H9 (cell line): ENCODE data around the gene UTF1. TPM values are rescaled to one million over a fixed set of nuclear protein-coding genes. Genes with fewer than 3 reads are reported as not detected.

ENCODE experiments used
- DNase-seq: peaks from one replicate; pipeline ENCODE4 v3.0.0-alpha.2; 2017
- H2AFZ ChIP-seq: one replicate; pipeline ENCODE4 v1.6.1; 2013; ENCODE audit warnings: mild to moderate bottlenecking, low read length, control low read depth, moderate library complexity
- H2AK5ac ChIP-seq: 2 replicates; pipeline ENCODE4 v1.6.1; 2013; ENCODE audit warnings: low read length, control low read depth, mixed read lengths; ENCODE audit not compliant: insufficient read length
- H2BK120ac ChIP-seq: one replicate; pipeline ENCODE4 v1.6.1; 2013; ENCODE audit warnings: low read depth, mild to moderate bottlenecking, low read length, control low read depth, inconsistent platforms; ENCODE audit not compliant: poor library complexity, severe bottlenecking
- H2BK12ac ChIP-seq: 2 replicates; pipeline ENCODE4 v1.6.1; 2013; ENCODE audit warnings: low read length, control low read depth, mixed read lengths, low read depth; ENCODE audit not compliant: insufficient read length
- H2BK15ac ChIP-seq: 2 replicates; pipeline ENCODE4 v1.6.1; 2013; ENCODE audit warnings: low read depth, low read length, control low read depth
- H2BK20ac ChIP-seq: one replicate; pipeline ENCODE4 v1.6.1; 2013; ENCODE audit warnings: low read depth, mild to moderate bottlenecking, low read length, control low read depth, inconsistent platforms; ENCODE audit not compliant: poor library complexity, severe bottlenecking
- H2BK5ac ChIP-seq: 2 replicates; pipeline ENCODE4 v1.6.1; 2013; ENCODE audit warnings: low read length, control low read depth, mixed read lengths; ENCODE audit not compliant: insufficient read length
- H3K14ac ChIP-seq: 2 replicates; pipeline ENCODE4 v1.6.1; 2013; ENCODE audit warnings: low read length, control low read depth; ENCODE audit not compliant: insufficient read depth
- H3K18ac ChIP-seq: 2 replicates; pipeline ENCODE4 v1.6.1; 2013; ENCODE audit warnings: low read depth, mild to moderate bottlenecking, mixed read lengths, low read length, control low read depth; ENCODE audit not compliant: insufficient read length
- H3K23ac ChIP-seq: 2 replicates; pipeline ENCODE4 v1.6.1; 2013; ENCODE audit warnings: low read length, control low read depth, mixed read lengths, low read depth; ENCODE audit not compliant: insufficient read length
- H3K23me2 ChIP-seq: 2 replicates; pipeline ENCODE4 v1.6.1; 2013; ENCODE audit warnings: low read depth, mild to moderate bottlenecking, mixed read lengths, low read length, control low read depth; ENCODE audit not compliant: insufficient read length, poor library complexity, severe bottlenecking
- H3K27ac ChIP-seq: 2 replicates; pipeline ENCODE4 v1.5.1; 2013; ENCODE audit warnings: low read length, control low read depth, mixed read lengths, low read depth; ENCODE audit not compliant: insufficient read length
- H3K27me3 ChIP-seq: 2 replicates; pipeline ENCODE4 v1.6.1; 2013; ENCODE audit warnings: low read length, control low read depth, inconsistent platforms; ENCODE audit not compliant: insufficient read depth
- H3K4ac ChIP-seq: 2 replicates; pipeline ENCODE4 v1.6.1; 2013; ENCODE audit warnings: low read depth, mild to moderate bottlenecking, control low read depth, inconsistent platforms, low read length, moderate library complexity
- H3K4me1 ChIP-seq: 2 replicates; pipeline ENCODE4 v1.6.1; 2013; ENCODE audit warnings: low read length, control low read depth, inconsistent platforms; ENCODE audit not compliant: insufficient read depth
- H3K4me2 ChIP-seq: 2 replicates; pipeline ENCODE4 v1.6.1; 2013; ENCODE audit warnings: low read length, control low read depth, mixed read lengths; ENCODE audit not compliant: insufficient read length, insufficient read depth
- H3K56ac ChIP-seq: 2 replicates; pipeline ENCODE4 v1.6.1; 2013; ENCODE audit warnings: low read depth, mild to moderate bottlenecking, mixed read lengths, low read length, control low read depth; ENCODE audit not compliant: insufficient read length
- H3K79me1 ChIP-seq: 2 replicates; pipeline ENCODE4 v1.6.1; 2013; ENCODE audit warnings: low read depth, mild to moderate bottlenecking, moderate library complexity, low read length, control low read depth, inconsistent platforms; ENCODE audit not compliant: insufficient read depth, poor library complexity, severe bottlenecking
- H3K79me2 ChIP-seq: 2 replicates; pipeline ENCODE4 v1.6.1; 2013; ENCODE audit warnings: low read length, control low read depth, inconsistent platforms; ENCODE audit not compliant: insufficient read depth
- H3K9ac ChIP-seq: 2 replicates; pipeline ENCODE4 v1.6.1; 2013; ENCODE audit warnings: low read length, control low read depth, mixed read lengths; ENCODE audit not compliant: insufficient read length; ENCODE audit errors: extremely low read depth
- H3K9me3 ChIP-seq: one replicate; pipeline ENCODE4 v1.6.1; 2013; ENCODE audit warnings: low read depth, low read length, inconsistent platforms; ENCODE audit not compliant: control insufficient read depth
- H3T11ph ChIP-seq: one replicate; pipeline ENCODE4 v1.6.1; 2013; ENCODE audit warnings: mild to moderate bottlenecking, low read length, control low read depth, inconsistent platforms
- H4K20me1 ChIP-seq: one replicate; pipeline ENCODE4 v1.6.1; 2013; ENCODE audit not compliant: control insufficient read depth, insufficient read length, insufficient read depth
- H4K5ac ChIP-seq: 2 replicates; pipeline ENCODE4 v1.6.1; 2013; ENCODE audit warnings: low read depth, mild to moderate bottlenecking, mixed read lengths, low read length, control low read depth; ENCODE audit not compliant: insufficient read length
- H4K8ac ChIP-seq: replicated peaks from 2 replicates; pipeline ENCODE4 v1.6.1; 2013; ENCODE audit warnings: low read length, control low read depth, mixed read lengths, low read depth; ENCODE audit not compliant: insufficient read length
- H4K91ac ChIP-seq: 2 replicates; pipeline ENCODE4 v1.6.1; 2013; ENCODE audit warnings: low read depth, mild to moderate bottlenecking, moderate library complexity, mixed read lengths, low read length, control low read depth; ENCODE audit not compliant: insufficient read length
- H3K27ac Mint-ChIP-seq, 3 experiments: 2 replicates in 2 of 3; 3 replicates in 1 of 3; pipeline ENCODE4 v1.8.0; 2020 to 2021; ENCODE audit warnings: mixed read lengths in 3 of 3, mild to moderate bottlenecking in 1 of 3, moderate library complexity in 1 of 3
- H3K27me3 Mint-ChIP-seq: 2 replicates; pipeline ENCODE4 v1.8.0; 2021; ENCODE audit warnings: low read depth, mild to moderate bottlenecking, moderate library complexity, mixed read lengths
- H3K36me3 Mint-ChIP-seq, 3 experiments: 2 replicates in 2 of 3; 3 replicates in 1 of 3; pipeline ENCODE4 v1.8.0; 2020 to 2021; ENCODE audit warnings: low read depth in 3 of 3, mixed read lengths in 3 of 3; ENCODE audit not compliant: insufficient read depth in 1 of 3
- H3K4me1 Mint-ChIP-seq, 2 experiments: 2 replicates each; pipeline ENCODE4 v1.8.0; 2020; ENCODE audit warnings: mixed read lengths in 2 of 2
- H3K4me3 Mint-ChIP-seq, 2 experiments: 2 replicates in 1 of 2; 3 replicates in 1 of 2; pipeline ENCODE4 v1.8.0; 2020 to 2021; ENCODE audit warnings: mild to moderate bottlenecking in 2 of 2, mixed read lengths in 2 of 2, moderate library complexity in 1 of 2
- H3K9me3 Mint-ChIP-seq, 2 experiments: 2 replicates in 1 of 2; 3 replicates in 1 of 2; pipeline ENCODE4 v1.8.0; 2020; ENCODE audit warnings: mild to moderate bottlenecking in 2 of 2, mixed read lengths in 2 of 2, moderate library complexity in 1 of 2
- WGBS: extraction: QIAGEN DNeasy Blood & Tissue Kit; methylation state at CpG from one replicate; pipeline ENCODE4 v1.1.7; 2013; ENCODE audit warnings: missing lambda C conversion rate, low lambda C conversion rate, mixed read lengths; ENCODE audit not compliant: insufficient read length; ENCODE audit errors: extremely low coverage; 5-methylcytosine and 5-hydroxymethylcytosine counted together
- total RNA-seq: library from RNA; stranded (reverse); gene quantifications from 2 replicates; pipeline ENCODE4 v1.2.1, GENCODE V29; 2021
- TF ChIP-seq, protein P1 (sequence below): fragments of 200-600 bp; sonication (generic); conservative IDR thresholded peaks from 3 replicates; pipeline ENCODE4 v1.8.0; 2021; ENCODE audit warnings: antibody characterized with exemption, mild to moderate bottlenecking

The UTF1 gene
- total RNA-seq, 1 experiment from 2014 or later = 31.5 TPM

GRCh38 chr10:133242611-133243356 is 12.8 kb downstream of the UTF1 start:
- peaks cover 0 to 20% (median 0%) of the 10 kb centered on the region in 3 experiments; a peak in 3 of 7 replicates for H3K36me3 Mint-ChIP-seq
- no peak overlapping the region for H2AFZ ChIP-seq
- H3K4ac ChIP-seq = no peak overlapping the region
- H2BK120ac ChIP-seq = no peak overlapping the region
- WGBS = no CpG with 5 or more reads among the region's 27 CpGs
- no peak overlapping the region for H2AK5ac ChIP-seq
- H4K8ac ChIP-seq = no peak overlapping the region
- H3K23ac ChIP-seq = no peak overlapping the region
- H3K14ac ChIP-seq = no peak overlapping the region
- H3K18ac ChIP-seq = no peak overlapping the region
- no peaks in the 10 kb centered on the region for H3K79me2 ChIP-seq
- H3K27me3 ChIP-seq = peaks cover 2% of the 10 kb centered on the region; the same call in 1 of the 2 replicates
- peak overlapping the region in 2 of 3 experiments; percentile 14 to 27; a peak in 3 of 7 replicates for H3K27ac Mint-ChIP-seq
- H3K27me3 Mint-ChIP-seq = peaks cover 18% of the 10 kb centered on the region
- H2BK20ac ChIP-seq = no peak overlapping the region
- H3K4me2 ChIP-seq = no peak overlapping the region
- H3K4me1 ChIP-seq = no peaks in the 10 kb centered on the region
- no peaks in the 10 kb centered on the region for H3K9me3 ChIP-seq
- peaks cover 5% of the 10 kb centered on the region for H3K23me2 ChIP-seq
- peaks cover 30 to 45% of the 10 kb centered on the region in 2 experiments for H3K4me1 Mint-ChIP-seq
- no peak overlapping the region for H2BK15ac ChIP-seq
- no peak overlapping the region for H3K56ac ChIP-seq
- H3K9ac ChIP-seq = no peak overlapping the region
- no peak overlapping the region for H4K91ac ChIP-seq
- H4K20me1 ChIP-seq = no peaks in the 10 kb centered on the region
- no peak overlapping the region for H2BK12ac ChIP-seq
- no peak overlapping the region for H2BK5ac ChIP-seq
- no peaks in the 10 kb centered on the region; a peak in 1 of 5 replicates for H3K9me3 Mint-ChIP-seq
- H3K79me1 ChIP-seq = no peaks in the 10 kb centered on the region
- no peak overlapping the region; a peak in 2 of 5 replicates for H3K4me3 Mint-ChIP-seq
- DNase-seq = no peak
- H3K27ac ChIP-seq = no peak overlapping the region
- H4K5ac ChIP-seq = no peak overlapping the region
- TF ChIP-seq, protein P1, sequence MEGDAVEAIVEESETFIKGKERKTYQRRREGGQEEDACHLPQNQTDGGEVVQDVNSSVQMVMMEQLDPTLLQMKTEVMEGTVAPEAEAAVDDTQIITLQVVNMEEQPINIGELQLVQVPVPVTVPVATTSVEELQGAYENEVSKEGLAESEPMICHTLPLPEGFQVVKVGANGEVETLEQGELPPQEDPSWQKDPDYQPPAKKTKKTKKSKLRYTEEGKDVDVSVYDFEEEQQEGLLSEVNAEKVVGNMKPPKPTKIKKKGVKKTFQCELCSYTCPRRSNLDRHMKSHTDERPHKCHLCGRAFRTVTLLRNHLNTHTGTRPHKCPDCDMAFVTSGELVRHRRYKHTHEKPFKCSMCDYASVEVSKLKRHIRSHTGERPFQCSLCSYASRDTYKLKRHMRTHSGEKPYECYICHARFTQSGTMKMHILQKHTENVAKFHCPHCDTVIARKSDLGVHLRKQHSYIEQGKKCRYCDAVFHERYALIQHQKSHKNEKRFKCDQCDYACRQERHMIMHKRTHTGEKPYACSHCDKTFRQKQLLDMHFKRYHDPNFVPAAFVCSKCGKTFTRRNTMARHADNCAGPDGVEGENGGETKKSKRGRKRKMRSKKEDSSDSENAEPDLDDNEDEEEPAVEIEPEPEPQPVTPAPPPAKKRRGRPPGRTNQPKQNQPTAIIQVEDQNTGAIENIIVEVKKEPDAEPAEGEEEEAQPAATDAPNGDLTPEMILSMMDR = no peak
- no peak overlapping the region for H3T11ph ChIP-seq
